Ramos (cell line): Measurements from ENCODE around the gene CNDP1.
"Not testable (repeated sequence)": the region's sequence is repeated elsewhere in the genome, so short reads cannot be mapped to it uniquely, and the experiment has no call there.

ENCODE experiments used
- in situ Hi-C: fragments of 300-500 bp; cut with MboI; formaldehyde crosslinking; loops from one replicate; pipeline ENCODE4 v1.14.3; 2022; ENCODE audit warnings: low sequenced_read_pairs; ENCODE audit not compliant: unreplicated experiment

Gene CNDP1

GRCh38 chr18:74540652-74541421 lies 6.5 kb downstream of the CNDP1 start:
- in situ Hi-C loops, result no loop called here

GRCh38 chr18:74541703-74542555 lies 7.6 kb downstream of the CNDP1 start:
- in situ Hi-C loops, result no loop called here

- in situ Hi-C loops, result no loop called here
Measured at GRCh38 chr18:74544898-74545297, 10.6 kb downstream of the CNDP1 start.

- in situ Hi-C loops, result no loop called here
Measured at GRCh38 chr18:74546007-74546406, 11.7 kb downstream of the CNDP1 start.

- in situ Hi-C loops, result no loop called here
Measured at GRCh38 chr18:74546751-74547530, 12.6 kb downstream of the CNDP1 start.

- in situ Hi-C loops, result no loop called here
Measured at GRCh38 chr18:74547860-74548259, 13.6 kb downstream of the CNDP1 start.

GRCh38 chr18:74549591-74550104 lies 15.3 kb downstream of the CNDP1 start:
- in situ Hi-C loops, result loop anchor here (10.0 kb wide), 1 partner anchor 355 kb away; no protein-coding TSS in a partner anchor

GRCh38 chr18:74550886-74551285 lies 16.6 kb downstream of the CNDP1 start:
- in situ Hi-C loops, result loop anchor here (10.0 kb wide), 1 partner anchor 356 kb away; no protein-coding TSS in a partner anchor

GRCh38 chr18:74551452-74551851 lies 17.2 kb downstream of the CNDP1 start:
- in situ Hi-C loops, result loop anchor here (10.0 kb wide), 1 partner anchor 357 kb away; no protein-coding TSS in a partner anchor

GRCh38 chr18:74551936-74552555 lies 17.7 kb downstream of the CNDP1 start:
- in situ Hi-C loops, result loop anchor here (10.0 kb wide), 1 partner anchor 357 kb away; no protein-coding TSS in a partner anchor

- in situ Hi-C loops, result loop anchor here (10.0 kb wide), 1 partner anchor 361 kb away; no protein-coding TSS in a partner anchor
Measured at GRCh38 chr18:74556126-74556525, 21.8 kb downstream of the CNDP1 start.

- in situ Hi-C loops, result loop anchor here (10.0 kb wide), 1 partner anchor 363 kb away; no protein-coding TSS in a partner anchor
Measured at GRCh38 chr18:74558096-74558495, 23.8 kb downstream of the CNDP1 start.

GRCh38 chr18:74562131-74562730 lies 27.9 kb downstream of the CNDP1 start:
- in situ Hi-C loops, result no loop called here

- in situ Hi-C loops, result no loop called here
Measured at GRCh38 chr18:74562775-74563174, 28.5 kb downstream of the CNDP1 start.

- in situ Hi-C loops, result no loop called here
Measured at GRCh38 chr18:74563999-74564398, 29.7 kb downstream of the CNDP1 start.

GRCh38 chr18:74565164-74565563 lies 30.9 kb downstream of the CNDP1 start:
- in situ Hi-C loops, result not testable (repeated sequence)

- in situ Hi-C loops, result not testable (repeated sequence)
Measured at GRCh38 chr18:74565993-74566392, 31.7 kb downstream of the CNDP1 start.

GRCh38 chr18:74567822-74568221 lies 33.5 kb downstream of the CNDP1 start:
- in situ Hi-C loops, result no loop called here

GRCh38 chr18:74569401-74569800 lies 35.1 kb downstream of the CNDP1 start:
- in situ Hi-C loops, result no loop called here
